Islet precursor cell (in vitro differentiated cells): ENCODE data around the gene DAAM1.

ENCODE experiments used
- DNase-seq: peaks from one replicate; pipeline ENCODE4 v3.0.0-alpha.2; 2018

The DAAM1 gene

GRCh38 chr14:59261334-59261733 is 72.9 kb downstream of the DAAM1 start:
- no peak for DNase-seq

- no peak for DNase-seq
Measured at GRCh38 chr14:59262717-59263454, 74.4 kb downstream of the DAAM1 start.

GRCh38 chr14:59265808-59266207 is 77.3 kb downstream of the DAAM1 start:
- no peak for DNase-seq

- no peak for DNase-seq
Measured at GRCh38 chr14:59267046-59267445, 78.6 kb downstream of the DAAM1 start.

GRCh38 chr14:59268011-59268410 is 79.5 kb downstream of the DAAM1 start:
- no peak for DNase-seq

- DNase-seq = no peak
Measured at GRCh38 chr14:59268858-59269257, 80.4 kb downstream of the DAAM1 start.

GRCh38 chr14:59269466-59269865 is 81.0 kb downstream of the DAAM1 start:
- no peak for DNase-seq

- no peak for DNase-seq
Measured at GRCh38 chr14:59271256-59271655, 82.8 kb downstream of the DAAM1 start.

- DNase-seq = no peak
Measured at GRCh38 chr14:59271734-59272133, 83.3 kb downstream of the DAAM1 start.

GRCh38 chr14:59272633-59273032 is 84.2 kb downstream of the DAAM1 start:
- DNase-seq = no peak

GRCh38 chr14:59273737-59274136 is 85.3 kb downstream of the DAAM1 start:
- DNase-seq = no peak

GRCh38 chr14:59274991-59275391 is 86.5 kb downstream of the DAAM1 start:
- no peak for DNase-seq

GRCh38 chr14:59275668-59276067 is 87.2 kb downstream of the DAAM1 start:
- DNase-seq = no peak

GRCh38 chr14:59276235-59276634 is 87.8 kb downstream of the DAAM1 start:
- no peak for DNase-seq

- DNase-seq = no peak
Measured at GRCh38 chr14:59277659-59278058, 89.2 kb downstream of the DAAM1 start.

- no peak for DNase-seq
Measured at GRCh38 chr14:59278111-59278510, 89.6 kb downstream of the DAAM1 start.

- DNase-seq = no peak
Measured at GRCh38 chr14:59280961-59281360, 92.5 kb downstream of the DAAM1 start.

- DNase-seq = no peak
Measured at GRCh38 chr14:59281609-59282377, 93.3 kb downstream of the DAAM1 start.

GRCh38 chr14:59282378-59282765 is 93.9 kb downstream of the DAAM1 start:
- DNase-seq = no peak

GRCh38 chr14:59283361-59283760 is 94.9 kb downstream of the DAAM1 start:
- DNase-seq = no peak

- no peak for DNase-seq
Measured at GRCh38 chr14:59284059-59284458, 95.6 kb downstream of the DAAM1 start.

- DNase-seq = no peak
Measured at GRCh38 chr14:59292028-59292427, 103.6 kb downstream of the DAAM1 start.

- DNase-seq = no peak
Measured at GRCh38 chr14:59292921-59293534, 104.6 kb downstream of the DAAM1 start.
